HG03460 (cell line): ENCODE measurements around the gene KANK4.

ENCODE experiments used
- ATAC-seq: cut with Tn5 transposase; IDR thresholded peaks from one replicate; pipeline ENCODE4 v1.9.1; 2021; ENCODE audit not compliant: unreplicated experiment

Gene KANK4

GRCh38 chr1:62318756-62319544 lies at the start of gene KANK4:
TSS of gene KANK4 (minus strand) at chr1:62319434. CDS start at chr1:62281564, 37,870 bp downstream.
- no peak for ATAC-seq

GRCh38 chr1:62368989-62369388 lies 49.8 kb upstream of the KANK4 start:
- no peak for ATAC-seq

- ATAC-seq = no peak
These were observed 47.8 kb upstream of the KANK4 start for GRCh38 chr1:62367005-62367557.

GRCh38 chr1:62364721-62365120 lies 45.5 kb upstream of the KANK4 start:
- no peak for ATAC-seq

GRCh38 chr1:62362926-62363325 lies 43.7 kb upstream of the KANK4 start:
- no peak for ATAC-seq

GRCh38 chr1:62362061-62362917 lies 43.1 kb upstream of the KANK4 start:
- ATAC-seq = no peak

GRCh38 chr1:62361431-62361830 lies 42.2 kb upstream of the KANK4 start:
- ATAC-seq = no peak

GRCh38 chr1:62358665-62359373 lies 39.6 kb upstream of the KANK4 start:
- ATAC-seq = no peak

- ATAC-seq = no peak
These were observed 38.7 kb upstream of the KANK4 start for GRCh38 chr1:62357916-62358315.

GRCh38 chr1:62356257-62356835 lies 37.1 kb upstream of the KANK4 start:
- no peak for ATAC-seq

GRCh38 chr1:62355095-62355494 lies 35.9 kb upstream of the KANK4 start:
- no peak for ATAC-seq

- no peak for ATAC-seq
These were observed 34.6 kb upstream of the KANK4 start for GRCh38 chr1:62353853-62354252.

- ATAC-seq = no peak
These were observed 33.2 kb upstream of the KANK4 start for GRCh38 chr1:62352387-62352786.

- ATAC-seq = no peak
These were observed 30.4 kb upstream of the KANK4 start for GRCh38 chr1:62349470-62350233.

GRCh38 chr1:62346886-62347285 lies 27.7 kb upstream of the KANK4 start:
- no peak for ATAC-seq

GRCh38 chr1:62343911-62344310 lies 24.7 kb upstream of the KANK4 start:
- no peak for ATAC-seq

- ATAC-seq = no peak
These were observed 23.0 kb upstream of the KANK4 start for GRCh38 chr1:62342270-62342669.

GRCh38 chr1:62341615-62342014 lies 22.4 kb upstream of the KANK4 start:
- no peak for ATAC-seq

- ATAC-seq = no peak
These were observed 21.9 kb upstream of the KANK4 start for GRCh38 chr1:62341089-62341488.
